NOMO-1 treated with dmso at 0.1 percent for 144 hours (cell line): Measurements from ENCODE around the gene SOCS1.
"Not testable (repeated sequence)": the region's sequence is repeated elsewhere in the genome, so short reads cannot be mapped to it uniquely, and the experiment has no call there.

Experiments
- DNase-seq: peaks from one replicate; lab custom pipeline; 2025; ENCODE audit not compliant: unreplicated experiment; lab: John Stamatoyannopoulos, UW

Gene SOCS1

DNA sequence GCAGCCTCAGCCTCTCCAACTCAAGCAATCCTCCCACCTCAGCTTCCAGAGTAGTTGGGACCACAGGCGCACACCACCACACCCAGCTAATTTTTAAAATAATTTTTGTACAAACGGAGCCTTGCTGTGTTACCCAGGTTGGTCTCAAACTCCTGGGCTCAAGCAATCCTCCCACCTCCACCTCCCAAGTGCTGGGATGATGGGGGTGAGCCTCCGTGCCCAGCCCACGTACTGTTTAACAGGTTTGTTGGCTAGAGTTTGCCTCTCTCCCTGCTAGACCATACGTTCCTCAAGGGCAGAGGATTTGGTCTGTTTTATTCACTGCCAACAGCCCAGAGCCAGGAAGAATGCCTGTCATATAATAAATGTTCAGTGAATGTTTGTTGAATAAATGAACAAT, 26.6 kb downstream of the SOCS1 start:
- no peak for DNase-seq

DNA sequence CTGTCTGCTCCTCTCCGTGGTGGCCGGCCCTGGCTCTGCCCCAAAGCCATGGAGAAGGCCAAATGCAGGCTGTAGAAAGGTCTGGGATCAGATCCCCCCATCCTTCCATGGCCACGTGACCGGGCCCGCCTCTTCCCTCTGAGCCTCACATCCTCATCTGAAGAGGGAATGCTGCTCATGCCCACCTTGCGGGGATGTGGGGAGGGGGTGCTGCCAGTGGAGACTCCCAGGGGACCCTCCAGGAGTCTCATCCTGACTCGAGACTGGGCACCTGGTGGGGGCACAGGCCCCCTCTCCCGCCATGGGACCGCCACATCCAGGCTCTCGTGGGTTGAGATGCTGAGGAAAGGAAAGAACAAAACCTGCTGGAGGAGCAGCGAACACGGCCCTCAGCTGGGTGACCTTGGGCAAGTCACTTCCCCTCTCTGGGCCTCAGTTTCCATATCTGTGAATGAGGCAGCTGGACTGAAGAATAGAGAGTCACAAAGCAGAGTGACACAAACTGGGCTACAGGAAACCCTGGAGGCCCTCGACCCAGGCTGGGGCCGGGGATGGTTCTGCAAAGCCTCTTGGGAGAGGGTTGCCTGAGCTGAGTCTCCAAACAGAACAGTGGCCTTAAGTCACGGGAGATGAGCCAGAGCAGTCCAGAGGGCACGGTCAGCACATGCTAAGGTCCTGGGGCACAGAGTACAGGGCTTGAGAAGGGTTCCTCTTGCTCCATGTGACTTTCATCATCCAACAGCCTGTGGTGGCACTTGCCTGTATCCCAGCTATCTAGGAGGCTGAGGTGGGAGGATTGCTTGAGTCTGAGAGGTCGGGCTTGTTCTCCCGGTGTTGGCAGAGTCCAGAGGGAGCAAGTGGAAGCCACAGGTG, 30.1 kb downstream of the SOCS1 start:
- DNase-seq, result no peak

DNA sequence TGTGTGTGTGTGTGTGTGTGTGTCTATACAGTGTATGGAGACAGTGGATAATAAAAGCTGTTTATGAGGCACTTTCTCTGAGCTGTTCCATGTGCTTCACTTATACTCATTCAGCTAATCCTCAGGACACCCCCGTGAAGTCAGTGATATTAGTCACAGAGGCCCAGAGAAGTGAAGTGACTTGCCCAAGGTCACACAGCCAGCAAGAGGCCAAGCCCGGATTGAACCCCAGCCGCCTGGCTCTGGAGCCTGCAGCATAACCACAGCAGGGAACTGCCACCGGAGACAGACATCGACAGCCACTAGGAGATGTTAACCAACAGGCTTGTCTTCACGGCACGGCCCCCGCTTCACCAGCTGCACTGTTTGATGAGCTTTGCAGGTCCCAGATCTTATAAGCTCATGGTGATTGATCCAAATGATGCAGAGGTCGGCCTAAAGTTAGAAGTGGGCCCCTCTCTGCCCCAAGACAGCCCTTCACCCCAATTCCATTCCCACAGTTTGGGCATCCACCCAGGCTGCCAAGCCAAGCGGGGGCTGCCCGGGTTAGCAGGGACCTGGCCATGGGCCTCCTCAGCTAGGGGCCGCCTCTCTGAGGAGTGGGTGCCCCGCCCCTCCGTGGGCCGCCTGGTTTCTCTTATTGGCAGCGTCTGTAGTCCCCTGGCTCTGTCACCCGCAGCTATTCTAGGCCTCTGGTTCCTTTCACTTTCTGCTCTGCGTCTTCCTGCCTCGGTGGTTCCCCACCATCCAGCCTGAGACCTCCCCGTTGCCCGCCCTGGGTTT, 30.9 kb downstream of the SOCS1 start:
- no peak for DNase-seq

DNA sequence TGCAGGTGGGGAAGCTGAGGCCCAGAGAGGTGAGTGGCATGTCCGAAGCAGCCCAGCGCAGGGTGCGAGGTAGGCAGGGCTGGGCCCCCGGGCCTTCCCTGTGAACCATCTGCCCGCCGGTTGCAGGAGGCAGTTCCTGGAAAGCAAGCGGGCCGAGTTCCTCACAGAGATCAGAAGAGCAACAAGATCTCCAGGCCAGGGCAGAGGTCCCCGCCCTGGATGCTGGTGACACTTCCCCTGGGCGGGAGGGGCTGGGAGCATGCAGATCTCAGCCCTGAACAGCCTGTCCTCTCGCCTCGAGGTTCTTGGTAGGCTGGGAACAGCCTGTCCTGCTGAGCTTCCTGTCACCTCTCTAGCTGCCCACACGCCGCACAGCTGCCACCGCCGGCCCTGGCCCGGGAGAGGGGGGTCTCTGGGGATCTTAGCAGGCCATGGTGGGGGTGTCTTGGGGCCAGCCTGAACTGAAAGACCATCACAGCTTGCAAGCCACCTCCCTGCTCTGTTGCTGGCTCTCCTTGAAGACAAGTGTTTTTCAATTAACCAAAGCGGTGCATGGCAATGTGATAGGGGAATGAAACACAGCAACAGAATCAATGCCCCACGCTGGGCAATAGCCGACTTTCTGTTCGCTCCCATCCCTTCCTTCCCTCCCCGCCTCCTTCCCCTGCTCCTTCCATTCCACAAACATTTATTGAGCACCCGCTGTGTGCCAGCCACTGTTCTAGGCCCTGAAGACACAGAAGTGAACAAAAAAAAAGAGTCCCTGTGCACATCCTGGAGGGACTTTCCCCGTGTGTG, 31.7 kb downstream of the SOCS1 start:
- peak; percentile 50 for DNase-seq

DNA sequence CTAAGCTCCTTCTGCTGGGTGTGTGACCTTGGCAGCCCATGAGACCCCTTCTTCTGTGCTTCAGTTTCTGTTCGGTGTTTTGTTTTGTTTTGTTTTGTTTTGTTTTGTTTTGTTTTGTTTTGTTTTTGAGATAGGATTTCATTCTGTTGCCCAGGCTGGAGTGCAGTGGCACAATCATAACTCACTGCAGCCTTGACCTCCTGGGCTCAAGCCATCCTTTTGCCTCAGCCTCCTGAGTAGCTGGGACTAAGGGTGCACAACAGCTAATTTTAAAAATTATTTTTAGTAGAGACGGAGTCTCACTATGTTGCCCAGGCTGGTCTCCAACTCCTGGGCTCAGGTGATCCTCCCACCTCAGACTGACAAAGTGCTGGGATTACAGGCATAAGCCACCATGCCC, 35.5 kb downstream of the SOCS1 start:
- DNase-seq, result not testable (repeated sequence)

DNA sequence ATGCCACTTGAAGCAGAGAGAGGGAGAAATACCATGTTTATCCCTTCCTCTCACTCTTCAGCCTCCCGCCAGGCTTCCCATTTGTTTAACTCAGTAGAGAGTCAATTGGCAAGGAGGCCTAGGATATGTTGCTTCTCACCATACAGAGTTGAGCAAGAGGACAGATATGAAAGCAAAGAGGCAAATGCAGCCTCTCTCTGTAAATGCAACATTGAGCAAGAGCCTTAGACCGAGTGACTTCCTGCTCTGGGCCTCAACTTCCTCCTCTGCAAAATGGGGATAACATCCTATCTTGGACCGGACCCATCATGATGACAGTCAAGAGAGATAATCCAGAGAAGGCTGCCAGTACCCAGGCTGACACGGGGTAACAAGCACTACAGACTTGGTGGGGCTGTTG, 36.8 kb downstream of the SOCS1 start:
- no peak for DNase-seq

DNA sequence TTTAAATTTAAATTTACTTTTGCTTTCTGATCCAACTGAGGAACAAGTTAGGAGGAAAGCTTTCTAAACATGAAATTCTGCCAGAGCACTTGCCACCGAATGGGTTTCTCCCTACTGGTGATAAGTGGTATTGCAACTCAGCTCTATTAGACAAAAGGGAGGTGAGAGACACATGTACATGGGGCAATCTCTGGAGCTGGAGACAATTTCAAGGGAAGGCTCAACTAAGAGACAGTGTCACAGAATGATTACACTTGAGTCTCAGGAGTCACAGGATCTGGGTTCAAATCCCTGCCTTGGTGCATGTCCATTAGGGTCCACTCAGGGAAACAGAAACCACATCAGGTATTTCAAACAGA, 37.4 kb downstream of the SOCS1 start:
- no peak for DNase-seq

DNA sequence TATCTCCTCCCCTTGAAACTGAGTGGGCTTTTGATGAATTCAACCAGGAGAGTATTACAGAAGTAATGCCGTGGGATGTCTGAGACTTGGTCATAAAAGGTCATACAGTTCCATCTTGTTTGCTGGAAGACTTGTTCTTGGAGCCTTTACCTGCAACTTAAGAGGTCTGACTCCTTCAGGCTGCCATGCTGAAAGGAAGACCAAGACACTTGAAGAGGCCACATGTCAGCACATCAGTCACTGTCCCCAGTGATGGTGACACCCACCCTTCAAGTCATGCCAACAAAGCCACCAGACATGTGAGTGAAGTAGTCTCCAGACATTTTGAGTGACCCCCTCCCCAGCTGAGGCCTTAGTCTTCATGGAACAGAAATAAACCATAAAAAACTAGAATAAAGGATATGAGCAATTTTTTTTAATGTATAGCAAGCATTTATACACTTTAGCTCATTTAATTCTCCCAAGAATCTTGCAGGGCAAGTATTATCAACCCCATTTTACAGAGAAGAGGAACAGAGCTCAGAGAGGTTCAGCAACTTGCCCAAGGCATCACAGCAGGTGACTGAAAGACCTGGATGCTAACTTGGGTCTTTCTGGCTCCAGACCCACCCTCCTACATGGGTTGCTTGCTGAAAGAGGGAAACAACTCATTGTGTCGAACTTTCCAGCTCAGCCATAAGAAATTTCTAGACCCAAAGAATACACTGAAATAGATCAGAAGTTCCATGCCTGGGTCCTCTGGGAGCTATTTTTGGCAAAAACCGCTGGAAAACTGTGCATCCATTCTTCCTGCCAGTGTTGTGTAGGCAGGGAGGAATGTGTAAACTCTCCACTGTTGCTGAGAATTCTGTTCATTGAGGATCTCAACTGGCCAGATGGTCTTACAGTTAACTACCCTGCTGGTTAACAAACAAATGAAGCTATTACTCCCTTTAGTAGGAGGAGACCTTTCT, 38.1 kb downstream of the SOCS1 start:
- DNase-seq, result no peak

DNA sequence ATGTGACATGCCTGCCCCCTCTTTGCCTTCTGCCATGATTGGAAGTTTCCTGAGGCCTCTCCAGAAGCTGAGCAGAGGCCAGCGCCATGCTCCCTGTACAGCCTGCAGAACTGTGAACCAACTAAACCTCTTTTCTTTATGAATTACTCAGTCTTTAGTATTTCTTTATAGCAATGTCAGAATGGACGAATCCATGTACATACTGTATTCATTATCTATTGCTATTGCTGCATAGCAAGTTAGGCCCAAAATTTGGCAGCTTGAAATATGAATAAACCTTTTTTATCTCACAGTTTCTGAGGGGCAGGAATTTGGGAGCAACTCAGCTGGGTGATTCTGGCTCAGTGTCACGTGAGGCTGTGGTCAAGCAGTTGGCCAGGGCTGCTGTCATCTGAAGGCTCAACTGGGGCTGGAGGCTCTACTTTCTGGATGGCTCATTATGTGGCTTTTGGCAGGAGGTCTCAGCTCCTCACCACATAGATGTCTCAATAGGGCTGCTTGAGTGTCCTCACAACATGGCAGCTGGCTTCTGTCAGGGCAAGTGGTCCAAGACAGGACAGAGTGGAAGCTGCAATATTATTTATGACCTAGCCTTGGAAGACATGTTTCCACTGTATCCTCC, 40.0 kb downstream of the SOCS1 start:
- no peak for DNase-seq

DNA sequence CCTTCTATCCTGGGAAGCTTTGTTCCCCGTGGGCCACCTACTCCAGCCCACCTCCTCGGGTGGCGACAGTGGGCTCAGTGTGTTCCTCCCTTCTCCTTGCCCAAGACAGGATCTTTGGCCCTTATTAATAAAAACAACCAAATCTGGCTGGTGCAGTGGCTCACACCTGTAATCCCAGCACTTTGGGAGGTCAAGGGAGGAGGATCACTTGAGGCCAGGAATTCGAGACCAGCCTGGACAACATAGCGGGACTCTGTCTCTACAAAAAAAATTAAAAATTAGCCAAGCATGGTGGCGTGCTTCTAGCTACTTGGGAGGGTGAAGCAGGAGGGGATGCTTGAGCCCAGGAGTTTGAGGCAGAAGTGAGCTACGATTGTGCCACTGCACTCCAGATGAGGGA, 42.2 kb downstream of the SOCS1 start:
- DNase-seq, result no peak

DNA sequence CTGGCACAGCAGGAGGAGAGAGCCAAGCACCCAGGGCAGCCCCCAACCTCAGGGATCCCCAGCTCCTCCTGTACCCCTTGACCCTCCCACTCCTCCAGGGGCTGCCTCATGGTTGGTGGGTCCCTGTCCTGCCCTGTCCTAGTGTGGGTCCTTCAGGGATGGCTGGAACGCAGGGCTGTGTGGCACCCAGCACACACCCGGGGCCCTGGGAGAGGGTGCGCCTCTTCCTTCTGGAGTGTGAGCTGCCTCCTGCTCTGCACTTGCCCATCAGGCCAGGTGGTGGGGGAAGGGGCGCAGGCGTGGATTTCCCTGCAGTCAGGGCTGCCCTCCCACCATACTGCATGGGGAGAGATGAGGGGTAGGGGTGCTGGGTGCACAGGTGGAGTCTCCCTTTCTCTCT, 42.6 kb downstream of the SOCS1 start:
- DNase-seq, result no peak

DNA sequence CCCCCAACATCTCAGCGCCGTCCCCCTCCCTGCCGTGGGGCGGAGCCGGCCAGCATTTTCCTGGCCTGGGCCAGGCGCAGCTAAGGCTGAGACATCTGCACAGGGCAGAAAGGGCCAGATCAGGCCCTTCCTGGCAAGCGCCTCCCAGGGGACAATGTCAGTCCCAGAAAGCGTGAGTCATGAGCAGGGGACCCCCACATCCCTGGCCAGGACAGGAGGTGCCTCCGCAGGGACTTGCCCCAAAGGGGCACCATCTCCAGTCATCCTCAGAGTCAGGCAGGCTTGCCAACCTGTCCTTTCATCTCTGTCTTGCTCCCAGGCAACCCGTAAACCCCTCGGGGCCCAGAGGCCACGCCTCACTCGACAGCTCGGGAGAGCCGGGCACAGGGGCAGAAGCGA, 43.2 kb downstream of the SOCS1 start:
- no peak for DNase-seq

DNA sequence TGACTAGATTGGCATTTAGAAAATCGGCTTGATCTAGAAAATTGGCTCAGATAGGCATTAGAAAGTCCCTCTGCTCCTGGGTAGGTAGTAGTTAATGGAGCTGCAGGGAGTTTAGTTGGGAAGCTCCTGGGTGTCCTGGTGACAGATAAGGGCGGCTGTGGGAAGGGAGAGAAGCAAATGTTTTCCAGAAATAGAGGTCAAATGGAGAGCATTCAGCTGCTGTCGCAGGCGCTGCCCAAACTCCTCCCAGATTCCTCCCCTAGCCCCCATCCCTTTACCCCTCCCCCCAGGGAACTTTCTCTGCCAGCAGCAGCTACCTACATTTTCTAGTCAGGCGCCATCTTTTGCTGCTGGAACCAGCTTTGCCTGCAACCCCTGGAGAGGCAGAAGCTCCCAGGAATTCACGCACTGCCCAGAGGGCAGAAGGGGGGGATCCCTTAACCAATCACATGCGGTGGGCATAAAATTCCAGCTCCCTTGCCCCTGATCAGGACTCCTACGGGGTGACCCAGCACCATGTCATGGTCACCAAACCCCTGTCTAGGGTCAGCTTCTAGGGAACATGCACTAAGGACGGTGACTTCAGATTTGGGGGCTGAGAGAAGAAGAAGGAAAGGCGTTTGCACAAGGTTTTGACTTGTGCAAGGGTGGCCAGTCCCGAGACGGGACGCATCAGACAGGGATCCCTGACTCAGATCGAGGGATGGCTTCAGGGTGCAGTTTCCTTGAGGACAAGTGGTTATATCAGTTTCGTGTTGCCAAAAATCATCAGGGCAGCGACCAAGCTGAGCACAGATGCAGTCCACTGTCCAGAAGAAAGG, 43.8 kb downstream of the SOCS1 start:
- no peak for DNase-seq

DNA sequence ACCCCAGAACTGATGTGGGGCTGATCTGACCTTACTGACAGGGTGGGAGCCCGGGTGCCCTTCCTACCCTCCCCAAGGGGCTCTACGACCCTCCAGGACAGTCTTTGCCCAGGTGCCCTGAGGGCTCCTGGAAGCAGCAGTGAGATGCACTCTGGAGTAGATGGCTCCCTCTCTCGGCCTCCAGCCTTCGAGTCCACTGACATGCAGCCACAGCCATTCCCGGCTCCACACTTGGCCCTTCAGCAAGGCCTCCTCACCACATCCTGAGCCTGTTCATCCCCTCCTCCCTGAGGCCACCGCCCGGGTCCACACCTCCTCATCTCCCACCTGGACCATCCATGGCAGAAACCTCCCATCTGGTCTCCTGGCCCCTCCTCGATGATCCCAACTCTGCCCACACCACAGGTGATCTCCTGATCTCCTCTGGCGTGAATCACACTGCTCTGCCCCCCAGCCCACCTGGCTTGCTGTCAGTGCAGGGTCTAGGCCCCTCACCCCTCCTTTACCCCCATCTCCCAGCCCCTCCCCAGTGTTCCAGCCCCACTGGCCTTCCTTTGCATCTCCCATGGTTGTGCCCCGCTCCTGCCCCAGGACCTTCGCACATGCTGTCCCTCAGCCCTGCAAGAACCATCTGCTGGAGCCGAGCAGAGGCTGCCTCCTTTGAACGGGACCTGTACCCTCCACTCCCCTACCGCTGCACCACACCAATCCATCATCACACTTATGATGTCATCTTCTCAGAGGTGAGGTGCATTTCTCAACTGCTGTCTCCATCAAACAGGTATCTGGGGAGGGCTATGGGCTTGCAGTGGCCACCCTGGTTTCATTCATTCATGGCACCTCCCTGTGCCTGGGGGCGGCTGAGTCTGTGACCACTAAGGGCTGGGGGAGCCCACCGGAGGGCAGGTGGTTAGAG, 44.7 kb downstream of the SOCS1 start:
- DNase-seq, result no peak

DNA sequence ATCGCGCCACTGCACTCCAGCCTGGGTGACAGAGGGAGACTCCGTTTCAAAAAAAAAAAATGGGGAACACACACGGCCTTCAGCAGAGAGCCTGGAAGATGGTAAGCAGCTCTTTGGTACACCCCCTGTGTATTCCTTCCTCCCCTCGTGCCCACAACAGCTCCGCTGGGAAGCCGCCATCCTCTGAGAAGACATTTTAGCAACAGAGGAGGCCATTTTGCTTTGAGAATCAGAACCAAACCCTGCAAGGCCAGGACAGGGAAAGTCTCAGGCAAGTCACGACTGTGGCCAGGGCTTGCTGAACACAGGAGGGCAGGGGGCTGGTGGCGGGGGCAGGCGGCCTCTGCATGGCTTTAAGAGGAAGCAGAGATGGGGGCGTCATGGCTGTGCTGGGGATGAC, 45.7 kb downstream of the SOCS1 start:
- DNase-seq, result no peak

DNA sequence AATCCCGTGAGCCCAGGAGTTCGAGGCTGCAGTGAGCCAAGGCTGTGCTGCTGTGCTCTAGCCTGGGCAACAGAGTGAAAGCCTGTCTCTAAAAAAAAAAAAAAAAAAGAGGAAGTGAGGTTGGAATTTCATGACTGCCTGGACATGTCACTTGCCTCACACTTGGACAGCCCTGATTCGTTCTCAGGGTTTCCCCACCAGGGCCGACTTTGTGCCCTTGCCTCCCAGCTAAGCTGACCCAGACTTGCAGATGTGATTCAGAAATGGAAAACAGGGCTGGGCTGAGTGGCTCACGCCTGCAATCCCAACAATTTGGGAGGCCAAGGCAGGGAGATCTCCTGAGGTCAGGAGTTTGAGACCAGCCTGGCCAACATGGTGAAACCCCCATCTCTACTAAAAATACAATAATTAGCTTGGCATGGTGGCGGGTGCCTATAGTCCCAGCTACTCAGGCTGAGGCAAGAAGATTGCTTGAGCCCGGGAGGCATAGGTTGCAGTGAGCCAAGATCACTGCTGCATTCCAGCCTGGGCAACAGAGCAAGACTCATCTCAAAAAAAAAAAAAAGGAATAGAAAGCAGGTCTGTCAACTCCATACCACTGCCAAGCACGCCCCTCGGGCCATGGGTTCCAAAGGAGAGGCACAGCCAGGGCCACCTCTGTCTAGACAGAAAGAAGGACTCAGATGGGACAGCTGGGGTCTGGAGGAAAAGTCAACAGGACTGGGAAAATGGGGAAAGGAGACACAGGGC, 46.9 kb downstream of the SOCS1 start:
- peak; percentile 49 for DNase-seq

DNA sequence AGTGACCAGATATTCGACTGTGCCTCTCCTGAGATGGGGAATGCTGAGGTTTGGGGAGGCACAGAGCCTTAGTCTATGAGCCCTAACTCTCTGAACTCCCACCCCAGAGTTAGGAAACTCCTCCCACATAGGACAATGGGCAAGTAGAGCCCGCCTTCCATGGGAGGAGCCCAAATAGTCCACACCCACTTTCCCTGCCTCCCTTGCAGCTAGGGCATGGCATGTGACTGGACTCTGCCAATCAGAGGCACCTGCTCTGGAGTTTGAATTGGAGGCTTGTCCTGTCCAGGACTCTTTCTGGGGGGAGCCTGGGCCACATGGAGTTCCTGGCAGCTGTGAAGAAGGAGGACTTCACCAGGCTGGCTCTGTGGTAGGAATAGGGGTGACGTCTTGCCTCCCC, 48.4 kb downstream of the SOCS1 start:
- DNase-seq, result no peak
